Activated T-cell treated with anti-CD3 and anti-CD28 coated beads, Interleukin-2, amount 50 U/mL, for 72 hours (primary cell): ENCODE measurements around the gene FAM186B. TPM values are rescaled to one million over a fixed set of nuclear protein-coding genes. Genes with fewer than 3 reads are reported as not detected.

Experiments used
- ATAC-seq, 2 donors: fragments of 150-1000 bp; cut with Tn5 transposase; replicated peaks in 1 of 2; 2 replicates each; pipeline ENCODE4 v1.10.0; 2021; ENCODE audit warnings: moderate library complexity in 2 of 2, mild to moderate bottlenecking in 1 of 2
- DNase-seq, 2 donors: peaks; one replicate each; pipeline ENCODE4 v3.0.0; 2021 to 2022; ENCODE audit warnings: mixed read lengths in 1 of 2
- H3K27ac Mint-ChIP-seq: one replicate; pipeline ENCODE4 v1.8.0; 2022; ENCODE audit warnings: mild to moderate bottlenecking, moderate library complexity, mixed read lengths
- H3K27me3 Mint-ChIP-seq: one replicate; pipeline ENCODE4 v1.8.0; 2022; ENCODE audit warnings: low read depth, mixed read lengths
- H3K36me3 Mint-ChIP-seq, 2 donors: one replicate each; pipeline ENCODE4 v1.8.0; 2022; ENCODE audit warnings: mixed read lengths in 2 of 2, mild to moderate bottlenecking in 1 of 2; ENCODE audit not compliant: insufficient read depth in 2 of 2
- H3K4me1 Mint-ChIP-seq: one replicate; pipeline ENCODE4 v1.8.0; 2022; ENCODE audit warnings: low read depth, mixed read lengths
- H3K4me3 Mint-ChIP-seq, 2 donors: one replicate each; pipeline ENCODE4 v1.8.0; 2022; ENCODE audit warnings: mild to moderate bottlenecking in 2 of 2, mixed read lengths in 2 of 2, moderate library complexity in 2 of 2
- H3K9me3 Mint-ChIP-seq, 2 donors: one replicate each; pipeline ENCODE4 v1.8.0; 2022; ENCODE audit warnings: mixed read lengths in 2 of 2
- total RNA-seq, 2 donors: library from RNA; stranded (reverse); gene quantifications; one replicate each; pipeline ENCODE4 v1.2.3, GENCODE V29; 2022

Gene FAM186B
- total RNA-seq, 2 donors from 2014 or later = 0.74 to 0.82 TPM

DNA sequence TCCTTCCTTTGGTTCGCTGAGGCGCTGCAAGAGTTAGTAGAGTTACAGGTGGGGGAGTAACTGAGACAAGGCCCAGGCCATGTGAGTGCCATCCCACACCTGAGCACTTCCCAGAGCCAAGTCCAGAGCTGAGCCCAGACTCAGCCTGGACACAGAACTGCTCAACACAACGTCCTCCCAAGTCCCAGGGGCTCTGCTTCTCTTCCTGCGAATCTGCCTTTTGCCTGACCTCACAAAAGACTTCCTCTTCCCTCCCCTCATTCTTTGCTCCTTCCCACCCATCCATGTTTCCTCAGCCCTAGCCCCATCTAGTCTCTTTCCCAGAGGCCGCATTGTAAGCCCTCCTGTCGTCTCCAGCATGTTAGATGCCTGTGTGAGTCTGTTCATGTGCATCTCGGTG, 20.8 kb downstream of the FAM186B start:
- Mint-ChIP-seq H3K36me3 (peaks cover 3% of the 10 kb centered on the region in 2 donors), H3K4me3 (no peak overlapping the region), H3K27ac (no peak overlapping the region), H3K4me1 (peaks cover 25% of the 10 kb centered on the region), H3K27me3 (no peaks in the 10 kb centered on the region), H3K9me3 (no peaks in the 10 kb centered on the region)
- ATAC-seq = no peak
- no peak for DNase-seq

DNA sequence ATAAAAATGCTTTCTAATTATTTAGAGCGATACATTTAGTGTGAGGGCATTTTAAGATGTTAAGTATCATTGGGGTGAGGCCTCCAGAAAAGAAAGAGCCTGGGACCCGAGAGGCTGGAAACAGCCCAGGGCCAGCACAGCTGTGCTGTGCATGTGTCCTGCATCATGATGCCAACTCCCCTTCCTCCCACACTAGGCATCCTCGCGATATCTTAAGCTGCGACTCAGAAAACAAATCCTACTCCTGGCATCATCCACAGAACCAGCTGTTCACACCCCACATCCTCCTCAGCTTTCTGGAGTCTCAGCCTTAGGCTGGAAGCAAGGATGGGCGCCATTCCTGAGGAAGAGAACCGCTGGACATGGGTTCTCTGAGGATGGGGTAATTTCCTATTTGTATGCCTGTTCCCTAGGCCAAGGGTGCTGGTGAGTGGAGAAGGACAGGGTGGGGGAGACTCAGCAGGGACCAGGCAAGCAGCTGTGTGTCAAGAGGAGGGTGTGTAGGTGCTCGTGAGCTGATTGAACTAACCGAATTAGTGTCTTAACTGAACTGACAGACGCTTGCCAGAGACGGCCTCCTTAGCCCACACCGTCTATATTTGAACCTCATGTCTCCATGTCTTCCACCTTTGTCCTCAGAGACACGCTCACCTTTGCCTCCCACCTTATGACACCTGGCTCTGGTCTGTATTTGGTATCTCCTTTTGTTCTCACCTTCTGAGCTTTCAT, 21.9 kb downstream of the FAM186B start:
- H3K36me3 Mint-ChIP-seq = peaks cover 2 to 3% of the 10 kb centered on the region in 2 donors
- H3K27ac Mint-ChIP-seq = no peak overlapping the region
- no peaks in the 10 kb centered on the region for H3K27me3 Mint-ChIP-seq
- peaks cover 25% of the 10 kb centered on the region for H3K4me1 Mint-ChIP-seq
- ATAC-seq = no peak
- DNase-seq = no peak
- no peak overlapping the region for H3K4me3 Mint-ChIP-seq
- H3K9me3 Mint-ChIP-seq = no peaks in the 10 kb centered on the region

DNA sequence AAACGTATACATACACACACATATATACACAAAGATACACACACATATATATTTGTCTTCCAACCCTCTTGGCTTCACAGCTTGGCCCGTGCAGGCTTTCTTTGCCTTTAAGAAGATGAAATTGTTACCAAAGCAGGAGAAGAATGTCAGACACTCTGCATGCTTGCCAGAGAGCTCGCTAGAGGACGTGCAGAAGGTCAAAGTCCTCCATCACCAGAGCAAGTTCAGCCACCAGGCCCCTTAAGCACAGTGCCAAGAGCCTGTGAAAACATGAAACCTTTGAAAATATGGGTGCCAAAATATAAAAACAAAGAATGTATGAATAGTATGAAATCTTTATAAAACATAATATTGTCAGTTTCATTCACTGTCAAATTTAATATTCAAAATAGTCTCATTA, 22.6 kb downstream of the FAM186B start:
- DNase-seq (no peak), ATAC-seq (no peak)
- peak overlapping the region in 1 of 2 donors; percentile 38 for H3K4me3 Mint-ChIP-seq
- H3K9me3 Mint-ChIP-seq = no peaks in the 10 kb centered on the region
- no peaks in the 10 kb centered on the region for H3K27me3 Mint-ChIP-seq
- H3K36me3 Mint-ChIP-seq = peaks cover 2 to 3% of the 10 kb centered on the region in 2 donors
- H3K27ac Mint-ChIP-seq = peak overlapping the region; percentile 52
- H3K4me1 Mint-ChIP-seq = peaks cover 25% of the 10 kb centered on the region

DNA sequence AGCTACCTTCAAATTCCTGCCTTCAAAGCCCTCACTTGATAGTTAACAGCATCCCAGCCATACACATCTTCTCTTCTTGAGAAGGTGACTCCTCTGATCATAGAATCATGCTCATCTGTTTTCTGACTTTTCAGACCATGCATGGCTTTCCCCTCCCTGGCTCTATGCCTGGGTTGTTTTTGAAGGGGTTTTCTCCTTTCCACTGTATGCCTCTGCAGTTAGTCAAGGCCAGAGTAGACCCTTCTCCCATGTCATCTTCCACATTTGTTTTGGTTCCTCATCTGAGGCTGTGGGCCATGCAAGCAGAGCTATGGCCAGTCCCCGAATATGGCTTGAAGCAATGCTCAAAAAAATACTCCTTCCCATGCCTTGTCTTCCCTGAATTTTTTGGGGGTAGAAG, 23.2 kb downstream of the FAM186B start:
- no peaks in the 10 kb centered on the region for H3K27me3 Mint-ChIP-seq
- peak overlapping the region; percentile 52 for H3K27ac Mint-ChIP-seq
- peaks cover 25% of the 10 kb centered on the region for H3K4me1 Mint-ChIP-seq
- peak overlapping the region; percentile 1 to 50 for H3K4me3 Mint-ChIP-seq
- H3K9me3 Mint-ChIP-seq = no peaks in the 10 kb centered on the region
- ATAC-seq = no peak
- H3K36me3 Mint-ChIP-seq = peaks cover 2 to 3% of the 10 kb centered on the region in 2 donors
- DNase-seq = no peak

DNA sequence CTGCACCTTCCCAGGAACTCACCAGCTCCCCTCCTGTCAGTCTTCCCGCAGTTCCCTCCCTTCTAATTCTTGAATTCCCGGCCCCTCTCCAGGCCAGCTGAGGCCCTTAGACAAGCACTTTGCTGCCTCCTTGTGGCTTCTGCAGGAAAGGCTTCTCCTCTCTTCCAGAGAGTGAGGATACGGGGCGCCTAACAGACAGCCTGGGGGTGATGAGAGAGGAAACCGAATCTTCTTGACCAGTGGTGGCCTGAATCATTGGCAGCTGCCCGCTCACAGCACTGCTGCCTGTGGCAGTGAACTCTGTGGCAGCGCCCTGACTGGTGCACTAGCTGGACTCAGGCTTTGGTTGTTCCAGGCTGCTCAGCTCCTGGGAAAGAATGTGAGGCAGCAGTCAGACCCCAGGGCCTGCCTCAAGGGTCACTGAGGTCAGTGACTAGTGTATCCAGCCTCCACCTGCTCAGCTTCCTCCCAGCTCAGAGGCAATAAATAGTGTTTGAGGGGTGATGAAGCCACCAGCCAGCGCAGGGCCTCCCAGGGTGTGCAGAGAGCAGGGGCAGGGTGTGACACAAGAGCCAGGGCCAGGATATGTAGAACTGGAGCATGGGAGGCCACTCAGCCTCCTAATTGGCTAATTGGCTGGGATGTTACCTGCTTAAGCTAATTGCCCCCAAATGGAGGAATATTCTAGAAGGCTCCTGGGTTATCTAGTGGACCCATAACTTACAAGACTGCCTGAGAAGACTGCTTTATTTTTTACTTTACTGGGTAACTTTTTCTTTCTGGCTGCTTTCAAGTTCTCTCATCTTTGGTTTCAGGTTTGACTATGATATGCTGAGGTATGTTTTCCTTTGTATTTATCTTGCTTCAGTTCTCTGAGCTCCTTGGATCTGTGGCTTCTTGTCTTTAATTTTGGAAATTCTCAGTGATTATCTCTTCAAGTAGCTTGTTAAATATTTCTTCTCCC, 24.6 kb downstream of the FAM186B start:
- Mint-ChIP-seq H3K4me3 (peak overlapping the region; percentile 20 to 53), H3K4me1 (peaks cover 25% of the 10 kb centered on the region), H3K27ac (peak overlapping the region; percentile 66), H3K27me3 (no peaks in the 10 kb centered on the region), H3K9me3 (no peaks in the 10 kb centered on the region), H3K36me3 (peaks cover 2 to 3% of the 10 kb centered on the region in 2 donors)
- DNase-seq = peak; percentile 58 to 61
- peak; percentile 78 to 79 for ATAC-seq

GRCh38 chr12:49578471-49579112, 26.8 kb downstream of the FAM186B start:
- Mint-ChIP-seq H3K36me3 (peaks cover 3 to 7% of the 10 kb centered on the region in 2 donors), H3K27me3 (no peaks in the 10 kb centered on the region), H3K4me3 (no peak overlapping the region), H3K27ac (no peak overlapping the region), H3K4me1 (peaks cover 25% of the 10 kb centered on the region), H3K9me3 (no peaks in the 10 kb centered on the region)
- no peak for ATAC-seq
- DNase-seq = no peak

DNA sequence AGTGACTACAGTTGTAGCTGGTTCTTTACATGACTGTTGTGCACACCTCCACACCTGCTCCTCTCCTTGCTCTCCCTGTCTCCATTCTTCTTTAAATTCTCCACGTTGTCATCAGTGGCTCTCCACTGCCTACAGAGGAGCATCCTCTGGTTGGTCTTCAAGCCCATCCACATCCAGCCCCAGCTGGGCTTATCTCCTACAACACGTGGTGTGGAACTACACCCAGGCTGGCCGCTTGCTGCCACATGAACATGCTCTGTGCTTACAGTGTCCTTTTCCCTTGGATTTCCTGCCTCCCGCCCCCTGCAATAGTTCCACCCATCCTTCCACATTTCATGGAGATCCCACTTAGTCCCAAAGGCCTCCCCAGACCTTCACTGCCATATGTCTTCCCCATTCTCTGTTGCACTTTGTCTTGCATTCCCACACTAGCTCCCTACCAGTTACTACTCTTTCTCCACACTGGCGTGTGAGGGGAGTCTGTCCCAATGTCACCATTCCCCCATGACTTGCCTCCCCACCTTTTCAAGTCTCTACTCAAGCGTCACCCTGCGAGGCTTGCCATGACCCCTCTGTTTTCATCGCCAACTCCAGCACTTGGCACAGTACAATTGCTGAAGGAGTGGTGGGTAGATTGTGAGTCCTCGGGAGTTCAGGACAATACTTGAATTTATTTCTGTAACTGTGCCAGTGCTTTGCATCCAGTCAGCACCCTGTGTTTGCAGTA, 27.7 kb downstream of the FAM186B start:
- Mint-ChIP-seq H3K9me3 (no peaks in the 10 kb centered on the region), H3K27ac (no peak overlapping the region), H3K4me1 (peaks cover 25% of the 10 kb centered on the region), H3K27me3 (no peaks in the 10 kb centered on the region), H3K36me3 (peaks cover 3 to 7% of the 10 kb centered on the region in 2 donors), H3K4me3 (no peak overlapping the region)
- DNase-seq (no peak), ATAC-seq (no peak)

DNA sequence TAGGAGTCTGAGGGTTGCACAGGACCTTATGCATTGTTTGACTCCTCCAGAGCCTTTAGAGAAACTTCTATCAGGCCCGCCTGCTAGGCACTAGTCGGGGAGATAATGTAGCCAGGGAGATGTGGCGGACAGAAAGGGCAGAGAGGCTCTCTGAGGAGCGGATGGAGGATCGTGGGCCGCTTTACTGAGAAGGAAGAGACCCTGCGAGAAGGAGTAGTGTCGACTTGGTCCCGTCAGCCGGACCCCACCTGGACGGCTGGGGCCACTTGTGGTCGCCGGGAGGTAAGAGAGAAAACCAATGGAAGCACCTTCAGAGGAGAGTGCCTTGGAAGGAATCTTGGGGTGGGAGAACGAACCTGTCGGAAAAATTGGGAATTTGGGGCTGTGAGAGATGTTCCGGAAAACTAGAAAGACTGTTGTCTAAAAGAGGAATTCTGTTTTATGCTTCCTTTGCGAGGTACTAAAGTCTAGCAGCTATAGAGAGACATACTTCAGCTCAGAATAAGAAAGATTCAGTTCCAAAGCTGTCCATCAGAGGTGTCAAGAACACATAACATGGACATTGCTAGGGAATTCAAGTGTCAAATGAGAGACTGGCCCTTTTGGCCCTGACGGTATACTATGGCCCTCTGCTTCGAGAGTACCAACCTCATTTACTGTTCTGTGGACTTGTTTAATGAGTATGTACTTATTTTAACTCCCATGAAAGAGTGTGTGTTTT, 36.8 kb downstream of the FAM186B start:
- DNase-seq (no peak), ATAC-seq (peak; percentile 33 to 36)
- H3K4me1 Mint-ChIP-seq = peaks cover 58% of the 10 kb centered on the region
- H3K27ac Mint-ChIP-seq = peak overlapping the region; percentile 98
- no peaks in the 10 kb centered on the region for H3K27me3 Mint-ChIP-seq
- H3K9me3 Mint-ChIP-seq = no peaks in the 10 kb centered on the region
- peak overlapping the region; percentile 99 for H3K4me3 Mint-ChIP-seq
- peaks cover 5 to 6% of the 10 kb centered on the region in 2 donors for H3K36me3 Mint-ChIP-seq

- Mint-ChIP-seq H3K27ac (peak within 1 kb of the TSS; percentile 98), H3K4me1 (peaks cover 58% of the 10 kb centered on the region)
- DNase-seq = peak; percentile 88 to 92
Measured at GRCh38 chr12:49567611-49568441, 37.6 kb downstream of the FAM186B start, which contains the start of gene MCRS1. TSS of gene MCRS1 (minus strand) at chr12:49568142. CDS start at chr12:49566731, 1,411 bp downstream.

DNA sequence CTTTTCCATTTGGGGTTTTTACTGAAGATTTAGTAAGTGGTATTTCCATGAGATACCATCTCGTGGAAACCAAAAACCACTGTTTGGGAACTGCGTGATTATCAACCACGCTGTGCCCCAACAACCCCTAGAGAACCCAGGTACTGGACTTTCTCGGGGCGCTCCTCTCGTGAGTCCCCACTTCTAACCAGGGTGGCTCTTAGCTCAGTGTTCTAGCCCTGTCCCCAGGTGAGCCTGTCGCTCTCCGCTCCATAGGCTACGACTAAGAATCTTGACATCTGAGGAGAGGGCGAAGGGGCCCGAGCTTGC, 38.2 kb downstream of the FAM186B start:
- Mint-ChIP-seq H3K36me3 (peaks cover 6 to 7% of the 10 kb centered on the region in 2 donors), H3K9me3 (no peaks in the 10 kb centered on the region), H3K27me3 (no peaks in the 10 kb centered on the region), H3K27ac (peak overlapping the region; percentile 98), H3K4me3 (peak overlapping the region; percentile 99), H3K4me1 (peaks cover 58% of the 10 kb centered on the region)
- DNase-seq (no peak), ATAC-seq (peak; percentile 14 to 18)

More at GRCh38 chr12:49567611-49568441, 37.6 kb downstream of the FAM186B start, which contains the start of gene MCRS1:
- Mint-ChIP-seq H3K36me3 (peaks cover 5 to 6% of the 10 kb centered on the region in 2 donors), H3K4me3 (peak within 1 kb of the TSS; percentile 99), H3K27me3 (no peaks in the 10 kb centered on the region), H3K9me3 (no peaks in the 10 kb centered on the region)
- peak; percentile 93 to 94 for ATAC-seq

DNA sequence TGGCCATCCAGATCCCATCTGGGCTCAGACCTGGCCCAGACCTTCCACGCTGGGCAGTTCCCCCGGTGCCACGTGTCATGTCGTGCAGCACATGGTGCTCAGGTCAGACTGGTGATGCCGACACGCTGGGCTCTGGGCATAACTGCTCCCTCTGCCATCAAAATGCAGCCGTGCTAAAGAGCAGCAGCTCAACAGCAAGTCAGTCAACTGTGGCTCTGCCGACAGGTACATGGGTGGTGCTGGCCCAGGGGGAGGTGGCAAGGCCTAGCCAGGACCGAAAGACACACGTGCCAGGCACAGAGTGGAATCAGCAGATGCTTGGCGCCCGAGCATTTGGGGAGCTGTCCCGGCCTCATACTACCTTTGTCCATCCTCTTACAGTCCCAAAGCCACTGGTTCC, 39.1 kb downstream of the FAM186B start:
- no peaks in the 10 kb centered on the region for H3K9me3 Mint-ChIP-seq
- H3K27ac Mint-ChIP-seq = no peak overlapping the region
- no peak for ATAC-seq
- no peak for DNase-seq
- no peak overlapping the region for H3K4me3 Mint-ChIP-seq
- H3K36me3 Mint-ChIP-seq = peaks cover 6 to 8% of the 10 kb centered on the region in 2 donors
- peaks cover 52% of the 10 kb centered on the region for H3K4me1 Mint-ChIP-seq
- no peaks in the 10 kb centered on the region for H3K27me3 Mint-ChIP-seq
